Fibroblast of lung (primary cell): Measurements from ENCODE around the gene CLUH.

ENCODE experiments used
- CTCF ChIP-seq, 2 donors: IDR thresholded peaks in 1 of 2; conservative IDR thresholded peaks in 1 of 2; 1 replicate in 1 of 2; 2 replicates in 1 of 2; pipeline ENCODE4 v1.5.1; 2011 to 2012; ENCODE audit warnings: low read length in 2 of 2, control low read depth in 1 of 2, inconsistent platforms in 1 of 2, low read depth in 1 of 2, mild to moderate bottlenecking in 1 of 2
- EZH2 ChIP-seq: IDR thresholded peaks from 2 replicates; pipeline ENCODE4 v1.5.1; 2012; ENCODE audit warnings: low read length, control low read depth, mild to moderate bottlenecking; ENCODE audit errors: missing control alignments

DNA sequence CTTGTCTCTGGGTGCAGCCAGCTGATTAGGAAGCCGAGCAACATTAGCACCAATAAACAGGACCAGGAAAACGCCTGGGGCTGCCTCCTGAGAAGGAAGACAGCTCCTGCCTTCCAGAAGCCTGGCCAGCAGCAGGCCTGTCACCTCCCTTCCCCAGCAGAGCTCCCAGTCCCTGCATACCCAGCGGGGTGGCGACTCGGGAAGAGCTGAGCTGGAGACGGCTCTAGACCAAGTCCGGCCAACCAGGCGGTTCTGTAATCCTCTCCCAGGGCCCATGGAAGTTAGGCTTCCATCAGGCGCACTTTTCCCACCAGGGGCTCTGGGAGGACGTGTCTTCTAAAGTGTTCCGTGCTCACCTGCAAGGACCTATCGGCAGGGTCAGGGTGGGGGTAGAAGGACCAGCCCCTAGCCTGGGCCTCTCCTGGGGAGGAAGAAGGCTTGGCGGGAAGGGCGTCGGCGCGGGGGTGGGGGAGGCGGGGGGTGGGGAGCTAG, 12.0 kb upstream of the CLUH start:
- TF ChIP-seq EZH2 (peak; percentile 14), CTCF (conservative IDR thresholded peaks at IDR 0.05 in 1 of 2, IDR thresholded peaks at IDR 0.05 in 1 of 2; ENCODE audit: low read depth in 1 of 2, low read length in 2 of 2) (no peak)
